Smooth muscle cell (in vitro differentiated cells): Measurements from ENCODE around the gene DLGAP4. TPM values are rescaled to one million over a fixed set of nuclear protein-coding genes. Genes with fewer than 3 reads are reported as not detected.

Source experiments
- DNase-seq: peaks from one replicate; lab custom pipeline; 2025; ENCODE audit not compliant: unreplicated experiment; lab: John Stamatoyannopoulos, UW
- H2AFZ ChIP-seq: fragments of 200-600 bp; sonication (generic); 2 replicates; pipeline ENCODE4 v1.6.0; 2016; ENCODE audit warnings: antibody characterized with exemption, low read depth, mild to moderate bottlenecking
- H3F3A ChIP-seq: fragments of 200-600 bp; sonication (generic); 2 replicates; pipeline ENCODE4 v1.6.0; 2017; ENCODE audit warnings: antibody characterized with exemption, low read depth
- H3K27ac ChIP-seq: fragments of 200-600 bp; sonication (generic); 2 replicates; pipeline ENCODE4 v1.5.1; 2016; ENCODE audit warnings: low read depth, mild to moderate bottlenecking
- H3K27me3 ChIP-seq: fragments of 200-600 bp; sonication (generic); 2 replicates; pipeline ENCODE4 v1.6.1; 2016; ENCODE audit warnings: low read depth, mild to moderate bottlenecking
- H3K36me3 ChIP-seq: fragments of 200-600 bp; sonication (generic); 2 replicates; pipeline ENCODE4 v1.5.1; 2016; ENCODE audit warnings: low read depth
- H3K4me1 ChIP-seq: fragments of 200-600 bp; sonication (generic); 2 replicates; pipeline ENCODE4 v1.5.1; 2016; ENCODE audit warnings: low read depth
- H3K4me2 ChIP-seq: fragments of 200-600 bp; sonication (generic); 2 replicates; pipeline ENCODE4 v1.6.0; 2016; ENCODE audit warnings: mild to moderate bottlenecking
- H3K4me3 ChIP-seq: fragments of 200-600 bp; sonication (generic); 2 replicates; pipeline ENCODE4 v1.5.1; 2016; ENCODE audit warnings: mild to moderate bottlenecking
- H3K79me2 ChIP-seq: fragments of 200-600 bp; sonication (generic); 2 replicates; pipeline ENCODE4 v1.6.0; 2016; ENCODE audit warnings: low read depth, mild to moderate bottlenecking
- H3K9ac ChIP-seq: fragments of 200-600 bp; sonication (generic); 2 replicates; pipeline ENCODE4 v1.6.0; 2016; ENCODE audit warnings: low read depth
- H3K9me3 ChIP-seq: fragments of 200-600 bp; sonication (generic); replicated peaks from 2 replicates; pipeline ENCODE4 v1.5.1; 2016; ENCODE audit warnings: low read depth
- H4K20me1 ChIP-seq: fragments of 200-600 bp; sonication (generic); 2 replicates; pipeline ENCODE4 v1.6.0; 2016; ENCODE audit warnings: low read depth
- WGBS: methylation state at CpG from one replicate; pipeline ENCODE4 v1.1.7; 2016; ENCODE audit warnings: low lambda C conversion rate; 5-methylcytosine and 5-hydroxymethylcytosine counted together
- polyA plus RNA-seq: library from polyadenylated mRNA; unstranded; fragments of >200 nt; fragmentation: Nextera tagmentation; extraction: Ambion mirVana; gene quantifications from 2 replicates; pipeline ENCODE4 v1.2.1, GENCODE V29; 2016
- total RNA-seq: library from RNA; depleted of rRNA; stranded (reverse); fragments of >200 nt; gene quantifications from 2 replicates; pipeline ENCODE4 v1.2.3, GENCODE V29; 2014
- TF ChIP-seq, protein P1 (sequence below): fragments of 200-600 bp; sonication (generic); IDR thresholded peaks from 2 replicates; pipeline ENCODE4 v1.5.1; 2017; ENCODE audit warnings: borderline replicate concordance, mild to moderate bottlenecking, antibody characterized with exemption; ENCODE audit not compliant: insufficient read depth, poor library complexity, severe bottlenecking

The DLGAP4 gene
- total and polyA plus RNA-seq, 2 experiments from 2014 or later: 86.8 to 102 TPM

DNA sequence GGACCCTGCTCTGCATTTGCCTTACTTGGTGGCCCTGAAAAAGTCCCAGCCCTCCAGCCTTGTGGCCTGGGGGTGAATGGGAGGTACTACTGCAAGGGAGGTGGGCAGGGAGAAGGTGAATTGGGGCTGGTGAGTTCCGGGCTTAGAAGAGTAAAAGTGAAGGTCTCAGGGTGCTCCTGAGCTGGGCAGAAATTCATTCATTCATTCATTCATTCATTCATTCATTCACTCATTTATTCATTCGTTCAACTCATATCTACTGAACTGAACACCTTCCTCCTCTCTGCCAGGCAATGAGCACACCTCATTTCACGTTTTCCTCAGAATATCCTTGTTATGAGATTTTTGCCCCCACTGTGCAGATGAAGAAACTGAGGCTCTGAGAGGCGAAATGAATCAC is 6.7 kb upstream of the DLGAP4 start:
- no peaks in the 10 kb centered on the region for H3F3A ChIP-seq
- 78% methylated on average over 4 of the region's 4 CpGs for WGBS
- H3K27ac ChIP-seq: no peak overlapping the region
- no peaks in the 10 kb centered on the region for H3K4me1 ChIP-seq
- DNase-seq: no peak
- no peak overlapping the region for H2AFZ ChIP-seq
- no peaks in the 10 kb centered on the region for H3K79me2 ChIP-seq
- no peaks in the 10 kb centered on the region for H3K36me3 ChIP-seq
- no peak overlapping the region for H3K4me2 ChIP-seq
- H3K27me3 ChIP-seq: peaks cover 84% of the 10 kb centered on the region
- TF ChIP-seq, protein P1, sequence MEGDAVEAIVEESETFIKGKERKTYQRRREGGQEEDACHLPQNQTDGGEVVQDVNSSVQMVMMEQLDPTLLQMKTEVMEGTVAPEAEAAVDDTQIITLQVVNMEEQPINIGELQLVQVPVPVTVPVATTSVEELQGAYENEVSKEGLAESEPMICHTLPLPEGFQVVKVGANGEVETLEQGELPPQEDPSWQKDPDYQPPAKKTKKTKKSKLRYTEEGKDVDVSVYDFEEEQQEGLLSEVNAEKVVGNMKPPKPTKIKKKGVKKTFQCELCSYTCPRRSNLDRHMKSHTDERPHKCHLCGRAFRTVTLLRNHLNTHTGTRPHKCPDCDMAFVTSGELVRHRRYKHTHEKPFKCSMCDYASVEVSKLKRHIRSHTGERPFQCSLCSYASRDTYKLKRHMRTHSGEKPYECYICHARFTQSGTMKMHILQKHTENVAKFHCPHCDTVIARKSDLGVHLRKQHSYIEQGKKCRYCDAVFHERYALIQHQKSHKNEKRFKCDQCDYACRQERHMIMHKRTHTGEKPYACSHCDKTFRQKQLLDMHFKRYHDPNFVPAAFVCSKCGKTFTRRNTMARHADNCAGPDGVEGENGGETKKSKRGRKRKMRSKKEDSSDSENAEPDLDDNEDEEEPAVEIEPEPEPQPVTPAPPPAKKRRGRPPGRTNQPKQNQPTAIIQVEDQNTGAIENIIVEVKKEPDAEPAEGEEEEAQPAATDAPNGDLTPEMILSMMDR: no peak
- no peak overlapping the region for H3K4me3 ChIP-seq
- H3K9me3 ChIP-seq: no peaks in the 10 kb centered on the region
- H4K20me1 ChIP-seq: no peaks in the 10 kb centered on the region
- H3K9ac ChIP-seq: no peak overlapping the region

GRCh38 chr20:36301359-36302119 is 4.6 kb upstream of the DLGAP4 start:
- H3K4me1 ChIP-seq: no peaks in the 10 kb centered on the region
- H3K27ac ChIP-seq: no peak overlapping the region
- no peak overlapping the region for H3K4me2 ChIP-seq
- TF ChIP-seq, protein P1: no peak
- 76% methylated on average over 7 of the region's 7 CpGs for WGBS
- no peaks in the 10 kb centered on the region for H3F3A ChIP-seq
- H3K9me3 ChIP-seq: no peaks in the 10 kb centered on the region
- no peak for DNase-seq
- no peak overlapping the region for H2AFZ ChIP-seq
- peaks cover 94% of the 10 kb centered on the region for H3K27me3 ChIP-seq
- H4K20me1 ChIP-seq: no peaks in the 10 kb centered on the region
- H3K36me3 ChIP-seq: no peaks in the 10 kb centered on the region
- H3K79me2 ChIP-seq: no peaks in the 10 kb centered on the region
- H3K9ac ChIP-seq: no peak overlapping the region
- no peak overlapping the region for H3K4me3 ChIP-seq

GRCh38 chr20:36303020-36303595 is 3.0 kb upstream of the DLGAP4 start:
- H3K27ac ChIP-seq: no peak overlapping the region
- peaks cover 95% of the 10 kb centered on the region for H3K27me3 ChIP-seq
- WGBS: 56% methylated on average over 14 of the region's 14 CpGs

More at GRCh38 chr20:36303020-36303595, 3.0 kb upstream of the DLGAP4 start:
- Histone ChIP-seq H3K4me3 (no peak overlapping the region), H3K79me2 (no peaks in the 10 kb centered on the region), H3K36me3 (no peaks in the 10 kb centered on the region), H3K9me3 (no peaks in the 10 kb centered on the region), H3F3A (no peaks in the 10 kb centered on the region), H3K9ac (no peak overlapping the region), H3K4me2 (no peak overlapping the region), H4K20me1 (no peaks in the 10 kb centered on the region), H2AFZ (no peak overlapping the region), H3K4me1 (no peaks in the 10 kb centered on the region)
- DNase-seq: no peak
- TF ChIP-seq, protein P1: no peak
